ENCODE measurements around the gene FANCG. TPM values are rescaled to one million over a fixed set of nuclear protein-coding genes. Genes with fewer than 3 reads are reported as not detected.

FANCG gene
- total and polyA plus RNA-seq, 2 donors (not counting 1 experiment from before 2014, with no cell fraction given), result 26.5 to 40.1 TPM

- H3K79me2 ChIP-seq (ENCODE audit: control insufficient read depth, insufficient read depth, low read length), result peaks cover 4% of the 10 kb centered on the region
- peak overlapping the region; percentile 98 for H3K4me3 Mint-ChIP-seq
- peak overlapping the region; percentile 57 to 93 for H3K27ac ChIP-seq (ENCODE audit: low read length in 2 of 2)
- intact Hi-C loops (cut with micrococcal nuclease), result loop anchor here (5.0 to 10.0 kb wide), 7 partner anchors 437 to 920 kb away; partner anchors contain the start of genes CCDC107, DNAI1, FAM219A and FAM221B
- peak overlapping the region; percentile 99 for H3K4me2 ChIP-seq (replicated peaks; ENCODE audit: low read depth, low read length, poor library complexity, severe bottlenecking)
- no peaks in the 10 kb centered on the region for H3K27me3 ChIP-seq (replicated peaks in 1 of 4; ENCODE audit: control extremely low read depth in 1 of 4, control insufficient read depth in 3 of 4, insufficient read depth in 4 of 4, low read length in 3 of 4)
- H3K27ac Mint-ChIP-seq, result peak overlapping the region; percentile 88
- DNase-seq (peak; percentile 61), ATAC-seq (ENCODE audit: low read depth) (no peak)
- peak overlapping the region; percentile 98 for H2AFZ ChIP-seq (ENCODE audit: insufficient read depth, low read depth, low read length, poor library complexity, severe bottlenecking)
- H3K36me3 ChIP-seq (replicated peaks in 1 of 2; ENCODE audit: control extremely low read depth in 1 of 2, control insufficient read depth in 1 of 2, extremely low read depth in 1 of 2, insufficient read depth in 2 of 2, low read length in 1 of 2), result no peaks in the 10 kb centered on the region
- H3K9ac ChIP-seq (ENCODE audit: low read length), result peak overlapping the region; percentile 88
- H3K4me3 ChIP-seq (ENCODE audit: control extremely low read depth in 1 of 5, extremely low read depth in 1 of 5, insufficient read depth in 1 of 5, low read depth in 2 of 5, low read length in 4 of 5), result peak overlapping the region; percentile 55 to 86 (median 70)
- H3K4me1 ChIP-seq (ENCODE audit: control insufficient read depth in 2 of 2, insufficient read depth in 2 of 2, low read length in 2 of 2), result peaks cover 38 to 54% of the 10 kb centered on the region in 2 donors
- CTCF ChIA-PET, result interaction anchor here (0.6 to 3.3 kb wide), 16 partner anchors 11 to 738 kb away, joined by 3 to 42 read pairs (median 4); partner anchors contain the start of genes FANCG, MYORG, PIGO and STOML2
- POLR2A ChIA-PET, result interaction anchor here (0.9 to 1.7 kb wide), 4 partner anchors 12 to 72 kb away, joined by 3 to 10 read pairs (median 7); partner anchors contain the start of genes FANCG, STOML2 and VCP
- no peaks in the 10 kb centered on the region for H3K27me3 Mint-ChIP-seq
- no peaks in the 10 kb centered on the region for H3K9me3 Mint-ChIP-seq (ENCODE audit: insufficient read depth)
- WGBS (ENCODE audit: insufficient coverage), result 3% methylated on average over 11 of the region's 12 CpGs
- H3K9me3 ChIP-seq (ENCODE audit: control extremely low read depth in 1 of 3, control insufficient read depth in 2 of 3, insufficient read depth in 1 of 3, low read length in 2 of 3), result no peaks in the 10 kb centered on the region
- peaks cover 60% of the 10 kb centered on the region for H3K4me1 Mint-ChIP-seq
- no peak for TF ChIP-seq EZH2 (IDR thresholded peaks at IDR 0.05; ENCODE audit: borderline replicate concordance, insufficient read depth, low read depth, low read length, poor library complexity, severe bottlenecking)
- no peak for TF ChIP-seq CTCF (IDR thresholded peaks at IDR 0.05)
- H4K20me1 ChIP-seq (ENCODE audit: control insufficient read depth, insufficient read depth, low read length, poor library complexity, severe bottlenecking), result no peaks in the 10 kb centered on the region
Measured at GRCh38 chr9:35114840-35115628, 35.3 kb upstream of the FANCG start.
